Psoas muscle (tissue), 8 donors: Measurements from ENCODE around the gene ISCU. TPM values are rescaled to one million over a fixed set of nuclear protein-coding genes. Genes with fewer than 3 reads are reported as not detected.

Experiments
- ATAC-seq, 4 donors: fragments of 200-7000 bp; cut with Tn5 transposase; one replicate each; pipeline ENCODE4 v1.9.1; 2020; ENCODE audit warnings: moderate library complexity in 3 of 4, mild to moderate bottlenecking in 2 of 4
- DNase-seq, 2 donors: peaks; one replicate each; pipeline ENCODE4 v3.0.0-alpha.2; 2020
- H3K27ac ChIP-seq: fragments of 200-600 bp; one replicate; pipeline ENCODE4 v1.8.0; 2022
- H3K27me3 ChIP-seq, 3 donors: fragments of 200-600 bp in 1 of 3; one replicate each; pipeline versions ENCODE4 v1.6.1 to v1.8.0; 2013 to 2022; ENCODE audit warnings: low read length in 2 of 3, mild to moderate bottlenecking in 2 of 3, moderate library complexity in 1 of 3; ENCODE audit not compliant: insufficient read depth in 3 of 3
- H3K36me3 ChIP-seq, 2 donors: fragments of 200-600 bp in 1 of 2; one replicate each; pipeline versions ENCODE4 v1.6.1 to v1.8.0; 2013 to 2022; ENCODE audit warnings: low read depth in 1 of 2, mild to moderate bottlenecking in 1 of 2, moderate library complexity in 1 of 2; ENCODE audit not compliant: insufficient read depth in 1 of 2
- H3K4me1 ChIP-seq: fragments of 200-600 bp; one replicate; pipeline ENCODE4 v1.8.0; 2022
- H3K4me3 ChIP-seq: fragments of 200-600 bp; one replicate; pipeline ENCODE4 v1.8.0; 2022; ENCODE audit warnings: mild to moderate bottlenecking
- H3K9me3 ChIP-seq: fragments of 200-600 bp; one replicate; pipeline ENCODE4 v1.8.0; 2022
- WGBS, 3 donors: extraction: QIAGEN DNeasy Blood & Tissue Kit; methylation state at CpG; one replicate each; pipeline versions ENCODE4 v1.1.6 to v1.1.7; 2013; 5-methylcytosine and 5-hydroxymethylcytosine counted together
- intact Hi-C, 2 donors: fragments of 100-400 bp; cut with DNase I; formaldehyde crosslinking; loops; one replicate each; pipeline versions ENCODE4 v1.11.0 to v1.14.2; 2022
- polyA plus RNA-seq, 3 donors: library from polyadenylated mRNA; stranded (reverse); fragments of 200-250 nt; gene quantifications; one replicate each; pipeline ENCODE4 v1.2.3, GENCODE V29; 2013
- total RNA-seq, 4 donors: library from RNA; stranded (reverse); fragmentation: NEBNext Ultra II Directional in 2 of 4; extraction: Animal tissue kit (Norgen Biotek cat#: 25700) in 2 of 4; gene quantifications; one replicate each; pipeline versions ENCODE4 v1.2.1 to v1.2.4, GENCODE V29; 2021 to 2023
- TF ChIP-seq, protein P1 (sequence below): fragments of 200-600 bp; IDR thresholded peaks from one replicate; pipeline ENCODE4 v1.8.0; 2022; ENCODE audit warnings: antibody characterized with exemption
- donor health status: healthy with polysubstance abuse.
- donor health status: DM: no; HTN: no; CAD: no; lungs with moderate emphysema.
- donor health status: Bipolar disorder and iron deficiency.
- donor health status: healthy.
- donor health status: DM: yes; HTN: yes; CAD: no.
- donor health status: DM: no; HTN: no; CAD: no.
- donor health status: DM: no; HTN: no; CAD: no.
- donor health status: DM: yes; HTN: yes; CAD: no.

ISCU gene
- total and polyA plus RNA-seq, 7 donors: 148 to 352 (median 220) TPM

DNA sequence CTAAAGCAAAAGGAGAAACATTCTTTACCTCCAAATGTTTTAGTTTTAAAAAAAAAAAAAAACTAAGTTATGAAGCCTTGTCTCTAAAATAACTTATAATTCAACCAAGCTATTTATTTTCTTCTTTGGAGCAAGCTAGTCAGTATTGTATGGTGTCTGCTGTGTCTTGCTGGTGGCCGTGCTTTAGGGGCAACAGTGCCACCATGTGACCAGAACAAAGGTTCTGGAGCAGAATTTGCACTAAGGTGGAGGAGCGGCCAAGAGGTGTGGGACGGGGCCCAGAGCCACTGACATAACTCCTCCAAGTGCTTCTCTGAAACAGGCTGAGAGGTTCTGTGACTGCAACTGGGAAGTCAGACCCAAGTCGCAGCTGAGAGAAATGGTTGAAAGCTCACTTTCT lies 42.8 kb upstream of the ISCU start:
- intact Hi-C loops: loop anchor here in 1 of 2 donors (10.0 kb wide), 1 partner anchor 835 kb away; the partner anchor contains the start of gene PWP1
- H3K4me1 ChIP-seq: peaks cover 11% of the 10 kb centered on the region
- DNase-seq (no peak), ATAC-seq (no peak)
- H3K36me3 ChIP-seq: peaks cover 8 to 77% of the 10 kb centered on the region in 2 donors
- TF ChIP-seq, protein P1, sequence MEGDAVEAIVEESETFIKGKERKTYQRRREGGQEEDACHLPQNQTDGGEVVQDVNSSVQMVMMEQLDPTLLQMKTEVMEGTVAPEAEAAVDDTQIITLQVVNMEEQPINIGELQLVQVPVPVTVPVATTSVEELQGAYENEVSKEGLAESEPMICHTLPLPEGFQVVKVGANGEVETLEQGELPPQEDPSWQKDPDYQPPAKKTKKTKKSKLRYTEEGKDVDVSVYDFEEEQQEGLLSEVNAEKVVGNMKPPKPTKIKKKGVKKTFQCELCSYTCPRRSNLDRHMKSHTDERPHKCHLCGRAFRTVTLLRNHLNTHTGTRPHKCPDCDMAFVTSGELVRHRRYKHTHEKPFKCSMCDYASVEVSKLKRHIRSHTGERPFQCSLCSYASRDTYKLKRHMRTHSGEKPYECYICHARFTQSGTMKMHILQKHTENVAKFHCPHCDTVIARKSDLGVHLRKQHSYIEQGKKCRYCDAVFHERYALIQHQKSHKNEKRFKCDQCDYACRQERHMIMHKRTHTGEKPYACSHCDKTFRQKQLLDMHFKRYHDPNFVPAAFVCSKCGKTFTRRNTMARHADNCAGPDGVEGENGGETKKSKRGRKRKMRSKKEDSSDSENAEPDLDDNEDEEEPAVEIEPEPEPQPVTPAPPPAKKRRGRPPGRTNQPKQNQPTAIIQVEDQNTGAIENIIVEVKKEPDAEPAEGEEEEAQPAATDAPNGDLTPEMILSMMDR: no peak
- WGBS, 3 donors: 62 to 70% (median 67%) methylated on average over 4 of the region's 4 CpGs
- H3K27me3 ChIP-seq: no peaks in the 10 kb centered on the region
- H3K9me3 ChIP-seq: no peaks in the 10 kb centered on the region
- H3K4me3 ChIP-seq: no peak overlapping the region
- no peak overlapping the region for H3K27ac ChIP-seq

DNA sequence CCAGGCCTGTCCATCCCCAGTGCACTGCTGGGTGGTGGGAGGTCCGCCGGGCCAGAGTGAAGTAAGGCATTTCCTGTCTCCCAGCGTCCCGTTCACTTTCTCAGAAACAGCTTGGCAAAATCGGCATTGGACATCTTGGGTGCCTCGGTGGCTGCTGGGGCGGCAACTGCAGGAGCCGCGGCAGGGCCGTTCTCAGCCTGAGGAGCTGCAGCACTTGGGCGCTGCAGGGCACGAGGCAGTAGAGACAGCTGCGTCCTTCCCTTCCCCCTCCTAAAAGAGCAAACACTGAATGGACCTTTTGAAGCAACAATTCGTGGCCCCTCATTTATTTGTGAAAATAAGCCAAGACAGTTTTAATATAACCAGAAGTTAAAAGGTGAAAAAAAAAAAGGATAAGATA lies 39.0 kb upstream of the ISCU start:
- TF ChIP-seq, protein P1: no peak
- no peak overlapping the region for H3K4me3 ChIP-seq
- H3K9me3 ChIP-seq: no peaks in the 10 kb centered on the region
- DNase-seq (no peak), ATAC-seq (no peak)
- no peaks in the 10 kb centered on the region for H3K4me1 ChIP-seq
- intact Hi-C loops: no loop called here
- H3K27ac ChIP-seq: no peak overlapping the region
- peaks cover 12 to 100% of the 10 kb centered on the region in 2 donors for H3K36me3 ChIP-seq
- H3K27me3 ChIP-seq: no peaks in the 10 kb centered on the region
- WGBS, 3 donors: 64 to 73% (median 65%) methylated on average over 14 of the region's 14 CpGs

DNA sequence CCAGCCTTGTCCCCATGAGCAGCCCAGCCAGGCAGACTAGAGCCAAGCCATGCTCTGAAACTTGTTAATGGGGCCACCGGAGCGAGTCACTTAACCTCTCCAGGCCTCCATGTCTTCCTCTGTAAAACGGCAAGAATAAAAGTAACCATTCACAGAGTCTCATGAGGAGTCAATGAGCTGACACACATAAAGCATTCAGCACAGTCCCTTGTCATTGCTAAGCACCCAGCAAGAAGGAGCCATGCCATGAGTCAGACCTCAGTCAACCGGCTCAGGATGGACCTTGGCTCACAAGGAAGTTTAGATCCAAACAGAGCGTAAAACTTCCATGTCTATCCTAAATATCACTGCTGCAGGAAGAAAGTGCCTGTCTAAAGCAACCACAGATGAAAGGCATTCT lies 36.7 kb upstream of the ISCU start:
- no peak for DNase-seq
- Histone ChIP-seq H3K27ac (no peak overlapping the region), H3K4me3 (no peak overlapping the region), H3K4me1 (no peaks in the 10 kb centered on the region), H3K9me3 (no peaks in the 10 kb centered on the region), H3K36me3 (peaks cover 17 to 100% of the 10 kb centered on the region in 2 donors), H3K27me3 (no peaks in the 10 kb centered on the region)
- TF ChIP-seq, protein P1: no peak
- 88 to 89% (median 89%) methylated on average over 5 of the region's 5 CpGs for WGBS, 3 donors
- intact Hi-C loops: no loop called here
- peak in 1 of 4 donors; percentile 32 for ATAC-seq

DNA sequence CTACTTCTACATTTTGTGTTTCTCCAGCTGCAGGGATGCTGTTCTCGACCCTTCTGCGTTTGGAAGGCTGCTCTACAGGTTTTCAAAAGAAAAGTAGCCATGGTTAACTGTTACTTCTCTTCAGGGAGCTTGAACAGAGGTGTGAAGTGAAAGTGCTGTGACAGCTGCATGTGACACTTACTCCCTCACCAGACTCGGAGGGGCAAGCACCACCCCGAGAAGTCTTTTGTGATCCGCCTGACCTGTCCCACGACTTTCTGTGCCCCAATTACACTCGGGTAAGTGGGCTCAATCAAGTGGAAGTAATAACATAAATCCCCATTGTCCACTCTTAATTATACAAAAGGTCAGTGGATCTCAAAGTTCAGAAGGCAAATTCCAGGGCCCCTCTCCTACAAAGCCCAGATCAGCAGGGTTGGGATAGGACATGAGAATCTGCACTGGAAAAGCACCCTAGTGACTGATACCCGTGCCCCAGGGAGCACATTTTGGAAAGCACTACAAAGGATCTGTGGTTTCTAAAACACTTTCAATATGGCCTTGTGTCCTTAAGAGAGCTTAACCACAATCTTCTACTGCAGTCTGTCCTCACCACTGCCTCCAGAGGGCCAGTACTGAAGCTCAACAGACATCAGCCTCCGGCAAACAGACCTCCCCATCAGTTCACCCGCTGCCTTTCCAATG lies 35.8 kb upstream of the ISCU start:
- 82 to 87% (median 84%) methylated on average over 10 of the region's 10 CpGs for WGBS, 3 donors
- no peak for DNase-seq
- no peak for ATAC-seq
- Histone ChIP-seq H3K27ac (no peak overlapping the region), H3K4me1 (peaks cover under 1% of the 10 kb centered on the region), H3K4me3 (no peak overlapping the region), H3K9me3 (no peaks in the 10 kb centered on the region), H3K27me3 (no peaks in the 10 kb centered on the region), H3K36me3 (peaks cover 14 to 100% of the 10 kb centered on the region in 2 donors)
- TF ChIP-seq, protein P1: no peak
- intact Hi-C loops: no loop called here

DNA sequence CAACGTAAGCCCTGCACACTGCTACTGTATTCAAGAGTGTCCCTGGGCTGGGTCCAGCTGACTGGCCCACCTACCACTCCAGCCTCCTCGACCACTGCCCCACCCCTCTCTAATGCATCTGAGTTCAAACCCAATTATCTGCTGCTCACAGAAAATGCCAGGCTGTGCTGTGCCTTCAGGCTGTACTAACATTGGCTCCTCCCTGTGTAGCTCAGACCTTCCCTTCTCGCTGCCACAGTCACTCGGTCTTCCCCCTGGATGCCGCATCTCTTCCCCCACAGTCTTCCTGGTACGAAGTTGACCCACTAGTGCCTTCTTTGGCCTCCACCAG lies 35.3 kb upstream of the ISCU start:
- Histone ChIP-seq H3K4me1 (peaks cover 5% of the 10 kb centered on the region), H3K9me3 (no peaks in the 10 kb centered on the region), H3K4me3 (no peak overlapping the region), H3K27me3 (no peaks in the 10 kb centered on the region), H3K27ac (no peak overlapping the region), H3K36me3 (peaks cover 13 to 100% of the 10 kb centered on the region in 2 donors)
- 84 to 89% (median 89%) methylated on average over 6 of the region's 6 CpGs for WGBS, 3 donors
- no peak for ATAC-seq
- intact Hi-C loops: no loop called here
- no peak for DNase-seq
- TF ChIP-seq, protein P1: no peak
